Body of pancreas (tissue), 4 donors: ENCODE results near the gene PGF. TPM values are rescaled to one million over a fixed set of nuclear protein-coding genes. Genes with fewer than 3 reads are reported as not detected.
A peak's percentile ranks its signal among the peaks of the same experiment; 100 is the strongest.

ENCODE experiments used
- ATAC-seq: fragments of 150-250 bp; one replicate; pipeline ENCODE4 v1.9.1; 2016
- DNase-seq, 4 donors: peaks; one replicate each; pipeline ENCODE4 v3.0.0-alpha.2; 2019
- H3K27ac ChIP-seq, 4 donors: fragments of 200-600 bp; sonication (generic); 1 replicate in 3 of 4; 2 replicates in 1 of 4; pipeline versions ENCODE4 v1.5.1 to v1.6.1; 2016 to 2019; ENCODE audit warnings: mild to moderate bottlenecking in 1 of 4, mixed read lengths in 1 of 4, moderate library complexity in 1 of 4
- H3K27me3 ChIP-seq, 2 donors: fragments of 200-600 bp; sonication (generic); one replicate each; pipeline ENCODE4 v1.6.0; 2016; ENCODE audit warnings: mild to moderate bottlenecking in 1 of 2
- H3K36me3 ChIP-seq, 2 donors: fragments of 200-600 bp; sonication (generic); replicated peaks in 1 of 2; 2 replicates each; pipeline ENCODE4 v1.5.1; 2016; ENCODE audit warnings: low read depth in 2 of 2; ENCODE audit not compliant: insufficient read depth in 1 of 2
- H3K4me1 ChIP-seq: fragments of 200-600 bp; sonication (generic); one replicate; pipeline ENCODE4 v1.6.0; 2016
- H3K4me3 ChIP-seq, 2 donors: fragments of 200-600 bp; sonication (generic); 1 replicate in 1 of 2; 2 replicates in 1 of 2; pipeline ENCODE4 v1.5.1; 2016 to 2019
- H3K9me3 ChIP-seq, 3 donors: fragments of 200-600 bp; sonication (generic); 1 replicate in 2 of 3; 2 replicates in 1 of 3; pipeline ENCODE4 v1.5.1; 2016
- CTCF ChIP-seq, 7 experiments: fragments of 450-650 bp in 4 of 7; fragments of 200-600 bp in 3 of 7; sonication (generic) in 3 of 7; IDR thresholded peaks; one replicate each; pipeline ENCODE4 v1.5.1; 2016 to 2019; ENCODE audit warnings: antibody characterized with exemption in 7 of 7
- POLR2A ChIP-seq, 3 donors: fragments of 450-650 bp; IDR thresholded peaks; one replicate each; pipeline ENCODE4 v1.6.1; 2016; ENCODE audit warnings: antibody characterized with exemption in 3 of 3, mild to moderate bottlenecking in 2 of 3
- WGBS, 2 donors: methylation state at CpG; one replicate each; pipeline ENCODE4 v1.1.5; 2017; 5-methylcytosine and 5-hydroxymethylcytosine counted together
- intact Hi-C: fragments of 100-400 bp; cut with DNase I; formaldehyde crosslinking; loops from one replicate; pipeline ENCODE4 v1.15.1; 2023
- total RNA-seq, 2 donors: library from RNA; depleted of rRNA; stranded (reverse); fragments of >200 nt; gene quantifications; one replicate each; pipeline ENCODE4 v1.1.0, GENCODE V29; 2016

The PGF gene
- total RNA-seq, 2 donors from 2014 or later, result 2.3 to 6.6 TPM

GRCh38 chr14:74956027-74956279 is 556 bp upstream of the PGF start:
- H3K27me3 ChIP-seq, result no peaks in the 10 kb centered on the region
- no peaks in the 10 kb centered on the region for H3K36me3 ChIP-seq
- DNase-seq (no peak), ATAC-seq (no peak)
- WGBS, 2 donors, result 80 to 92% methylated on average over 8 to 9 of the region's 9 CpGs
- H3K27ac ChIP-seq, result no peak overlapping the region
- no peak overlapping the region for H3K4me3 ChIP-seq
- H3K9me3 ChIP-seq, result no peaks in the 10 kb centered on the region
- intact Hi-C loops, result no loop called here
- no peak for TF ChIP-seq CTCF (IDR thresholded peaks at IDR 0.05)
- TF ChIP-seq POLR2A (IDR thresholded peaks at IDR 0.05), result no peak
- H3K4me1 ChIP-seq, result peaks cover 27% of the 10 kb centered on the region

- H3K4me3 ChIP-seq, result no peak overlapping the region
- ATAC-seq (no peak), DNase-seq (no peak)
- peaks cover 37% of the 10 kb centered on the region for H3K4me1 ChIP-seq
- TF ChIP-seq CTCF (IDR thresholded peaks at IDR 0.05) (no peak), POLR2A (IDR thresholded peaks at IDR 0.05) (no peak)
- no peaks in the 10 kb centered on the region for H3K9me3 ChIP-seq
- no peak overlapping the region for H3K27ac ChIP-seq
- WGBS, 2 donors, result 0 to 17% methylated on average over 1 to 3 of the region's 3 CpGs
- H3K36me3 ChIP-seq, result no peaks in the 10 kb centered on the region
- intact Hi-C loops, result no loop called here
- H3K27me3 ChIP-seq, result no peaks in the 10 kb centered on the region
These were observed 509 bp downstream of the PGF start for GRCh38 chr14:74954947-74955228.

GRCh38 chr14:74954232-74954946 is 1.0 kb downstream of the PGF start:
- no peaks in the 10 kb centered on the region for H3K27me3 ChIP-seq
- no peak overlapping the region for H3K4me3 ChIP-seq
- no peak overlapping the region for H3K27ac ChIP-seq
- ATAC-seq, result no peak
- peak in 3 of 4 donors; percentile 33 to 46 (median 44) for DNase-seq
- H3K36me3 ChIP-seq, result no peaks in the 10 kb centered on the region
- WGBS, 2 donors, result 23 to 52% methylated on average over 5 to 17 of the region's 18 CpGs
- H3K4me1 ChIP-seq, result peaks cover 37% of the 10 kb centered on the region
- TF ChIP-seq CTCF (IDR thresholded peaks at IDR 0.05) (no peak), POLR2A (IDR thresholded peaks at IDR 0.05) (no peak)
- no peaks in the 10 kb centered on the region for H3K9me3 ChIP-seq
- intact Hi-C loops, result no loop called here

- Histone ChIP-seq H3K4me3 (no peak overlapping the region), H3K36me3 (no peaks in the 10 kb centered on the region), H3K27me3 (no peaks in the 10 kb centered on the region), H3K9me3 (no peaks in the 10 kb centered on the region), H3K27ac (no peak overlapping the region), H3K4me1 (peaks cover 37% of the 10 kb centered on the region)
- WGBS, 2 donors, result 91 to 93% methylated on average over 4 to 5 of the region's 5 CpGs
- intact Hi-C loops, result no loop called here
- DNase-seq, result no peak
- TF ChIP-seq CTCF (IDR thresholded peaks at IDR 0.05), result no peak
- TF ChIP-seq POLR2A (IDR thresholded peaks at IDR 0.05), result no peak
- ATAC-seq, result no peak
These were observed 1.7 kb downstream of the PGF start for GRCh38 chr14:74953686-74954085.

GRCh38 chr14:74952697-74953484 is 2.5 kb downstream of the PGF start:
- H3K9me3 ChIP-seq, result no peaks in the 10 kb centered on the region
- H3K4me1 ChIP-seq, result peaks cover 37% of the 10 kb centered on the region
- H3K27me3 ChIP-seq, result no peaks in the 10 kb centered on the region
- H3K4me3 ChIP-seq, result no peak overlapping the region
- TF ChIP-seq CTCF (IDR thresholded peaks at IDR 0.05) (no peak), POLR2A (IDR thresholded peaks at IDR 0.05) (no peak)
- DNase-seq, result no peak
- H3K36me3 ChIP-seq, result no peaks in the 10 kb centered on the region
- no peak overlapping the region for H3K27ac ChIP-seq
- intact Hi-C loops, result no loop called here
- WGBS, 2 donors, result 89 to 90% methylated on average over 10 to 17 of the region's 18 CpGs
- ATAC-seq, result no peak
